ENCODE measurements around the gene CDC14B.

Gene CDC14B

DNA sequence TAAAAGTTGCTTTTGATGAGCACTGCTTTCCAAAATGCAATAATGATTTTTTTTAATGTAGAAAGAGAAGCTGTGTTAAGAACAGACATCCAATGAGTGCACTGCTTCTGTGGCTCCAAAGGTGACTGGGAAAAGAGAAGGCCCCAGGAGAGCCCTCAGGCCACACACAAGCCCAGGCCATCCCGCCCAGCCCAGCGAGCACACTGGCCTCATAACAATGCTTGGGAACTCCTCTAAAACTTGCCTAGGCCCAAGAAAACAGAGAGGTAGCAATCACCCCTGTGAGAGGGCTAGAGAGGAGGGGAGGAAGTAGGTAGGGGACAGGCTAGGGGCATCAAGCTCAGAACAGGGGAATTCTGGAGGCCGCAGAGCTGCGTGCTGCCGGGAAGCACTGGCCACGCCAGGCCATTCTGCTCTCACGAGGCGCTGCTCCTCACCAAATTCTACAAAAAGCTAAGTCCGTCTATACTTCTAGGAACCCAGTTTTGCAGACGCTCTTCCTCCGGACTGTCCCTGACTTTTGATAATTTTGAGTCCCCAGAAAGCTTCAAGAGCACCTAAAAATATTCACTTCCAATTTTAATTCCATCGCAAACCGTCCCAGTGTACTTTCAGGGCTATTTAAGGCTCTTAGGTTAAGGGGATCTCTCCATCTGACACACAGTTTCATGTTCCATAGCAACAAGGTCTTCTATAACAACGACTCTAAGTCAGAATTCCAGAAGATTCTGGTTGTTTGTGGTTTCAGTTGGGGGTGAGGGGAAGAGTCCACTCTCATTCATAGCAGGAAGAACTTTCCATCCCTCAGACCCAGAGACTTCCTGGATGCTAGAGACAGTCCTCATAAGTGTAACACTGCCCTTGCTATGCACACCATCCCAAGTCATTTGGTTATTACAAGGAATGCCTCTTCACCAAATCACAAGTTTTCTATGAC lies 118.7 kb downstream of the CDC14B start:
- no peak for DNase-seq

DNA sequence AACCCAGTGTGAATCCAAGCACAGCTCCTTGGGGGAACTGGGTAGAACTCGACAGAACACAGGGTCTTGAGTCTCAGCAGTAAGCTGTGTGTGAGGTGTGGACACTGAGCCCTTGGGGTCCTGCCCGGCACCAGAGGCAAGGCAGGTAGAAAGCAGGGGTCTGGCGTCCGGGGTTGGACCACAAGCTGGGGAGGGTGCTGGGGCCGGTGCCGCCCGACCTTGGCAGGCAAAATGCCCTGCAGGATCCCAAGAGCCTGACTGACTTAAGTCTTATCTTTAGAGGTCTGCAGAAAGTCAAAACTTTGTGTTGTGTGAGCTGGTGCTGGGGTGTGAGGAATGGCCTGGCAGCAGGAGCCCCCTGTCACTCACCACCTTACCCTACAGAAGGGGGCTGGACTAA lies 120.4 kb downstream of the CDC14B start:
- no peak for DNase-seq

DNA sequence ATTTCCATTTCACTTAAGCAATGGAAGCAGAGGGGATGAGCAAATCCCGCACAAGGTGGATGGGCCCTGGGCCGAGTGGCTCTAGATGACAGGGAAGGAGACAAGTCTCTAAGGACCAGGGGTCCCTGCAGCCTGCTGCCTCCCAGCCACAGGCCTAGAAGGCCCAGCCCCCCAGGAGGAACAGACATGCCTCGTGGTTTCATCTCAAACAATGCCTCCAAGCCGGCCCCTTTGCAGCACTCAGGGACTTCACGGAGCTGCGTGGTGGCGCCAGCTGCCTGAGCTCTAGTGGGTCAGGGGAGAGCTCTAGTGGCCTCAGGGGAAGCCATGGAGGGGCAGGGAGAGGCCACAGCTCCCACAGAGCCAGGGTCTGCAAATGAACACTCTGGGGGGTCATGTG lies 120.8 kb downstream of the CDC14B start:
- no peak for DNase-seq

DNA sequence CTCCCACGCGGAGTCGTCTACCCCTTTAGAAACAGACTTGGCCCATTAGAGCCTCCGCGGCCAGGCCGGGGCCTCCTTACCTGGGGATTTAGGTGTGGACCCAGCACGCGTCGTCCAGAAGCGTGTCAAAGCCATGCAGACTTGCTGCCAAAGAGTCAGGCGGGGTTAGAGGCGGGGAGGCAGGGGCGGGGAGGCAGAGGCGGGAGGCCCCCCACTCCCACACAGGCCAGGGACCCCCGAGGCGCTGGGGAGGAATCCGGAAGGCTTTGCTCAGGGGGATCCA lies 122.6 kb downstream of the CDC14B start:
- no peak for DNase-seq

DNA sequence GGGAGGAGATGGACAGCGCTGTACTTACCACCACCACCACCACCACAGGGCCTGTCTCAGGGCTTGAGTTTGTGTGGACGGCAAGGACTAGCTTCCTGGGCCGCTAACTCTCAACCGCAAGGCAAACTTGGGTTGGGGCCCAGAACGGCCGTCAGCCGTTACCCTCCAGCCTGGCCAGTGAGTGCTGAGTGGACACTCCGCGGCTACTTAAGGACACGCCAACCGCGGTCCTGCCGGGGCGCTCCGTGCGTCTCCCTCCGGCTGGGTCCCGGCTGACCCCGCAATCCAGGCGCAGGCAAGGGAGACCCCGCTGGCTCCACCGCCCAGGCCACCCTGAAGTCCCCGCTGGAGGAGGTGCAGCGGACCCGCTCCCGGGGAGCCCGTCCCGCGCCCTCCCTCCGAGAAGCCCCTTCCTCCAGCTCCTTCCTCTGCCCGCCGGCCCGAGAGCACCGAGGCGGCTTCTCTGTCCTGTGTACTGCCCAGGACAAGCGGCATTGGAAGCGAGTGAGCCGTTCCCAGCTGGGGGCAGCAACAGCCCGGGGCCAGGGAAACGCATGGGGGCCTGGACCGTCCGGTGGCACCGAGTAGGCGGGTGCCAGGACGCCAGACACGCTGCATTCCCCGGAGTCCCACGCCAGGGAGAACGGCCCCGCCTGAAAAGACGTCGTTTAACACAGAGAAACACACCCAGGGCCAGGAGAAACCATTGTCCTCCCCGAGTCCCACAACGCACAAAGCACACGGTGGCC lies 123.1 kb downstream of the CDC14B start:
- DNase-seq, result no peak

DNA sequence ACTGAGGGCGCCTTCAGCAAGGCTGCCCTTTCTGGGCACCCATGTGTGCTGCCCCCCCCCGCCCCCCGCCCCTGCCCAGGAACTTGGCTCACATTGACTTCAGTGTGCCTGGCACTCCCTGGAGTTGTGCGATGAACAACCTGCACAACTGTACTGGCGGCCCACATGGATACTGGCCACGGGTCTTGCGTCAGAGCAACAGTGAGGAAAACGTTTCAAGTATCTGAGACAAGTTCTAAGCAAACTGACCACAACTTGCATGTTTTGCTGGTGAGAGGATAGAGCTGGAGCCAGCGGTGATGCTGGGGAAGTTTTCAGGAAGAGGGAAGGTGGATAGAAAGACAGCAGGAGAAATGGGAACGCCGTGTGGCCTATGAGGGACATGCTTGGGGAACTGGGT lies 124.3 kb downstream of the CDC14B start:
- peak; percentile 79 for DNase-seq

DNA sequence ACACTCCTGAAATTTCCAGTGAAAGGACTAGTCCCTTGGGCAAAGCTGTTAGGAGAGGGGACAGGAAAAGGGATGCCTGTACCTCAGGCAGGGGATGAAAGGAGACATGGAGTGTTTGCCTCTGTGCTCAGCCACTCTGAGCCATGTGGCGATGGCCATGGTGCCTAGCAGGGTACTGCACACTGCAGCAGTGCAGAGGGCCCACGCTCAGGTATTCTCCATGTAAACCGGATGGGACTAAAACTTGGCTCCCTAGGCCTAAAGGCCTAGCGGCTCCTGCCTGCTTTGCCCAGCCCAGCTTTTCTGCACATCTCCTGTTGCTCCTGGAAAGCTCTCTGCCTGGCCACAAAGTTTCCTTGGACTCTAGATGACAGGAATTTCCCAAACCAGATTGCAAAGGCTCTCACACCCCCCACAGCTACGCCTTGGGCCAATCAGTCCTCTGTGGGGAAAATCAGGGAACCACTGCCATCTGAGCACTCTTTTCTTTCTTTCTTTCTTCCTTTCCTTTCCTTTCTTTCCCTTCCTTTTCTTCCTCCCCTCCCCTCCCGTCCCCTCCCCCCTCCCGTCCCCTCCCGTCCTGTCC lies 125.3 kb downstream of the CDC14B start:
- DNase-seq, result no peak

DNA sequence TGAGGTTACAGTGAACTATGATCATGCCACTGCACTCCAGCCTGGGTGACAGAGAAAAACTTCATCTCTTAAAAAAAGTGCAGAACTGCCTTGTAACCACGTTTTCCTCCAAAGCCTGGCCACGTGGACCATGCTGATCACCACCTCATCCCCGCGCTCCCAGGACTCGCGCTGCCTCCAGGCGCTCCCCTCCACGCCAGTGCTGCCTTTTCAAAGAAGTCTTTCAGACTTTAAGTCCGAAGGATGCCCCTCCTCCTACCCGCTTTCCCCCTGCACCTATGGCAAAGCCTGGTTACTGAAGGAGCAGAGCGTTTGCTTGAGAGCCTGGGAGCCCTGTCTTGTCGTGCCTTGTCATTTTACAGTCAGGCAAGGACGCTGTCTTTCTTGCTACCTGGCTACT lies 125.9 kb downstream of the CDC14B start:
- DNase-seq, result no peak

DNA sequence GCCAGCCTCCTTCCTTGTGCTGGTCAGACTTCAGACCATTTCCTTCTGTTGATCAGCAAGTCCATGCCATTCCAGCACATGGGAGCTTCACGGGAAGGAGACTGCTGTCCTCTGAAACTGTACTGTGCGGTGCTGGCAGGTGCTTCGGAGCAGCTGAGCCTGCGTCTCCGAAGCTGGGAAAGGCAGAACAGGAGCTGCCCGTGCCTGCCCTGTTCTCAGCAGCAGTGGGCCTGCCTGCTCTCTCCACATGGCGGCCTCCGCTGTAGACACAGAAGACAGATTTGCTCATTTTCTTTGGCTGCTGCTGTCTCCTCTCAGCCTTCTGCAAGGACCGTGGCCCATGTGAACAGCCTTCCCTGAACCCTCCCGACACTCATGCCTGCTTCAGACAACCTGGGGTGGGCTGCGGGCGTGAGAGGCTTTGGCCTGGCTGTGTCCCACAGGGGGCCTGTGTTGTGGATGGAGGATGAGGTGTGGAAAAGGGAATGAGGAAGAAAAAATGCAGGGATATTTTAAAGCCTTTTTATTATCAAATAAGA lies 126.6 kb downstream of the CDC14B start:
- DNase-seq, result no peak

DNA sequence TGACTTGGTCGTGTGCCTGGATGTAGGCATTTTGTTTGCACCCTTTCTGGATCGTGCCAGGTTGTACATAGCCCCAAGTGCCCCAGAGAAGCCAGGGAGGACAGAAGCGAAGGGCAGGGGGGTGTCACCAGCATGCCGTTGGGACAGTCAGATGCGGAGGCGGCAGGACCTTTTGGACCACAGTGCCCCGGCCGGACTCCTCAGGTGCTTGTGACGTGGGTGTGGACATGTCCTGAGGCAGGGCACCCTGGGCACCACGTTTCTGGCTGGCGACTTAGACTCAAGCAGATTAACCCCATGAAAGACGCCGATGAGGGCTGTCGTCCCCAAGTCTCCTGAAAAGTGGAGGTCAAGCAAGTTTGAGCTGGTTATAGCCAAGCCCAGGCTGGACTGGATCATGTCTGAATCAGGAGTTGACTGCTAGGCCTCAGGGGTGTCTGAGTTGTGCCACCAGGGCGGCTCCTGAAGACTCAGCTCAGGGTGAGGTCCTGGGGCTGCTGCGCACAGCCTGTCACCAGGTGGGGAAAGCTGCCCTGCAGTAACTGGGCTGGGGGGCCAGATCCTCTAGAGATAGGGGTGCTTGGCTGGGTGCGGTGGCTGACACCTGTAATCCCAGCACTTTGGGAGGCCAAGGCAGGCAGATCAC lies 127.6 kb downstream of the CDC14B start:
- no peak for DNase-seq

DNA sequence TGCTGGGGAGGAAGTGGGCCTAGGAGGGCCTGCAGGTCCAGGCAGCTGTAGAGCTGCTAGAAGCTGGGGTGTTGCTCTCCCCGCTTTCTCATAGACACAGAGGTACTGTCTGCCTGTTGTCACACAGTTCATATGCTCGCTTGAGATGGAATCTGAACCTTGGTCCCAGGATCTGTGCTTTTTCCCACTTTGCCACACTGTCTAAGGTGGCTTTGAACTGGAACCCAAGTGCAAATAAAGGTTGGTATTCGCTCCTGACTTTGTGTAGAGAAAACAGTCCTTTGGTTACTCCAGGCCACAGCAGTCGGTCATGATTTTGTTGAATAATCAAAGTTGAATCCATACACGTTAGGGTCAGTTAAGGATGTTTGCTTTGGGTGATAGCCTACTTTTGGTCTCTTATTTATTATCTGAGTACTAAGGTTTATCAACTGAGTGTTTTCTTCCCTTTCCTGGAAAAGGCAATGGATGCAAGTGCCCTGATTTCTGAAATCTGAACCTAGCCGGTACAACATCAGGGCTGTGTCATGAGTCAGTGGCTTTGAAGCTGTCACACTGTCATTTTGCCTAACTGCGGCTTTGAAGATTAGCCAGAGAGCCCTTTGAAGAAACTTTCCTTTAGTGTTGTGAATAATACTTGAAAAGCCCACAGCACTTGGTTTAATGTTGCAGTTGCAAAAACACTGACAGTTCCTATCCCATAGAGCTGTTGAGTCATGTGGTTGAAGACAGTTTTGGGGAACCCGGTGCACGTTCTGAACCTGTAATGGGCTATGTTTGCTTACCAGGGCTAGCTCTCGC lies 128.4 kb downstream of the CDC14B start:
- no peak for DNase-seq

DNA sequence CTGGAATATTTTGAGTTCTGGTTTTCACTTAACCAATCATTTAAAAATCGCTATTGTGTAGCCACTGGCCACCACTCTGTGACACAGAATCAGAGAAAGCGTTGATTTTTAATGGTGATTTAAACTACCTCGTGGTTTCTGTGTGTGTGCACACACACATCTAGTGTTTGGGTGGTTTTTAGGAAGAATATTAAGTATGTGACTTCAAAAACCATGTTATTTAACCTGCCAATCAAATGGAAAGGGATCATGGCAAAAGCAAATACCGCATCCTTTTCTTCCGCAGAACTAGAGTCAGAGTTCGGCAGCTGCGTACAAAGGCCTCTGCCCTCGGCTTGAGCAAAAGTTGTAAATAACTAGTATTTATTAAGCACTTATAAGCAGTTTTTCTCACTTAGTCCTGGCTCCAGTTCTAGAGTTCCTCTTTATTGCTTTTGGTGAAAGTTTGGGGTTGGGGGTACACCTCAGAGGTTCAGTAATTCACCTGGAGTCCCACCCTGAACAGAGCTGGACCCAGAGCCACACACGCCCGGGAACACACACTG lies 129.0 kb downstream of the CDC14B start:
- DNase-seq, result no peak

DNA sequence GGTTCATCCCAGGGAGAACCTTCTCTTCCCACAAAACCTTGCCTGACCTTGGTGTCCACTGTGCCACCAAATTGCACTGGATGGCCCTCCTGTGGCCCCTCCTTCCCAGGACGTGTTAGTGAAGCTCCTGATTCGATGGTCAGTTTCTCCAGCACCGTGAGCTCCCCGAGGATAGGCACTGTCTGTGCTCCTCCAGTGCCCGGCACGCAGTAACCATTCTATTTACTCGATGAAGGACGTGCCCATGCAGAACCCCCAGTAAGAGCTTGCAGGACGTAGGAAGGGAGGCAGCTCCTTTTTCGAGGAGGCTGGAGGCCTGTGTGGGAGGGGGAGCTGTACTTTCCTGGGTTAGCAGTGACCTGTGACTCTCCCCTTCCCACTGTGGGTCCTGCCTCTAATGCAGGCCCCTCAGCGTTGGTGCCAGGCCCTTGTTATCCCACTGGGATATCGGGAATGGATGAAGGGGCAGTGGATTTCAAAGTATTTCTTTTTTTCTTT lies 130.1 kb downstream of the CDC14B start:
- DNase-seq, result no peak

DNA sequence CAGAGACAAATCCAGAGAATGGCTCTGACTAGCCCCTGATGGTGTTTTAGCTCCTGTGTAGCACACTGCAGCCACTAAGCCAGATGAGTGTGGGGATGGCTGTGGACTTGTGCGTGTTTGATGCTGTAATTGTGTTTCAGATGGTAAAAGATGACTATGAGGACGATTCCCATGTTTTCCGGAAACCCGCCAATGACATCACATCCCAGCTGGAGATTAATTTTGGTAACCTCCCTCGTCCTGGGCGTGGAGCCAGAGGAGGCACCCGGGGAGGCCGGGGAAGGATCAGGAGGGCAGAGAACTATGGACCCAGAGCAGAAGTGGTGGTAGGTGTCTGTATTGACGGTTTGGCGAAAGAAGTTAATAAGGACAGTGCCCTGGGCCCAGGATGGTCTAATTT lies 131.7 kb downstream of the CDC14B start:
- no peak for DNase-seq

DNA sequence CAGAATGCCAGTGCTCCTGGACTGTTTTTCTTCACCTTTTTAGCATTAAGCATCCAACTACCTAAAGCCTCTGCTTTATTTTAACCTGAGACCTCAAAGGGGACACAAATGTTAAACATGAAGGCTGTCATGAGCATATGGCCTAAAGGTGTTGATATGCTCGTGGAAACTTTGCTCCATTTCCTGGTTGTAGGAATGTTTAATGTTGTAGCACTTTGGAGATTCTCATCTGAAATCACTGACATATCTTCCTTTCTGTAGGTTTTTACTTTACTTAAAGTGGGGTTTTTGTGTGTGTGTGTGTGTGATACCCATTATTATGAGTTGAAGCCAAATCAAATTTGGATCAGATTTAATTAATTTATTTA lies 132.6 kb downstream of the CDC14B start:
- DNase-seq, result no peak

DNA sequence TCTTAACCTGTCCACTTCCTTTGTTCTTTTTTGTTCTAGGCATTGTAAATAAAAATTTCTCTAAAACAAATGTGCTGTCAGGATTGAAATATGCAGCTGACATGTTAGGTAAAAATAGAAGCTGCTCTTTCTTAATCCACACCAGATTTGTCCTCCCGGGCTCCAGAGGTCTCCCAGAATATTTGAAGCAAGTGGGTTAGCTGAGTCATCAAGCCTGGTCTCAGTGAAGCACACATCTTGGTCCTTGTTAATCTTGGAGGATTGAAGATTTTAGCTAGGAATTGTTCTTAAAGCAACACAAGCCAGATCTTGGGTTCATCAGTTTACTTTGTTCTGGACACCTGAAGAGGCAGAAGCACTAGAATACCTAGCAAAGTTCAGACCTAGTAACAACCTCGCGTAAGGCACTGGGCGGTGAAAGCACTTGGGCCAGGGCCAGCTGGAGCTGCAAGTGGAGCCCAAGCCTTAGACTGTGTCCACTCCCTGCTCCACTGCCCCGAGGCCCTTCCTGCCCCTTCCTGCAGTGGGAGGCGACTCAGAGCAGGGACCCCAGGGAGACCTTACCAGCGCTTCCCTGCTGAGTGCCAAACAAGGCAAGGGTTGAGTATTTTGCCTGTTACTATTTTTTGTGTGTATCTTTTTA lies 133.1 kb downstream of the CDC14B start:
- DNase-seq, result peak; percentile 63

DNA sequence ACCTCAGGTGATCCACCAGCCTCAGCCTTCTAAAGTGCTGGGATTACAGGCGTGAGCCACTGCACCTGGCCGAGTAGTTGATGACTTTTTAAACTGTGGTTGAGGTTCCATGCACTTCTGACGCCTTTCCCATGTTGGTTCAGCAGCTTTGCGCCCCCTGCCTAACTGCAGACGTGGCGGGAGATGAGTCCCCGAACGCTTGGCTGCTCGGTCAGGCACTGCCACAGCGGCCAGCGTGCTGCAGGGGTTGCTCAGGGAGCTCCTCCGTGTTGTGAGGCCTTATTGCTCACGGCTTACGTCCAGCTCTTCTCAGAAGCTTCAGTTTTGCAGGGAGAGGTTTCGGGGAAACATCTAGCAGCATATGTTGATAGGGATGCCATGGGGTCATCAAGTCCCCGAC lies 134.4 kb downstream of the CDC14B start:
- no peak for DNase-seq

DNA sequence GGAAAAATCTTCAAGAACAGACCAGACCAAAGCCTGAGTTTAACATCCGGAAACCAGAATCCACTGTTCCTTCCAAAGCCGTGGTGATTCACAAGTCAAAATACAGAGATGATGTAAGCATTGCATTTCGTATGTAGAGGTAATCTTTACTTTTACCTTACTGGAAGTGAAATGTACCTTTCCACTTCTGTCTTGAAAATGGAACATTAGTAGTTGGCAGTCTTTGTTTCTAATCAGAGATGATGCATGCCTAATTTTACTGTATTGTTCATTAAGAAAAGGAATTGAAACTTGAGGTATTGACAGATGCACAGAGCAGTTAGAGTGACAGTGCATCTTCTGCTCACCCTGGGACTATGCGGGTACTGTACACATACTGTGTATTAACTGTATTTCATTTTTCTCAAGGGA lies 135.1 kb downstream of the CDC14B start:
- no peak for DNase-seq

DNA sequence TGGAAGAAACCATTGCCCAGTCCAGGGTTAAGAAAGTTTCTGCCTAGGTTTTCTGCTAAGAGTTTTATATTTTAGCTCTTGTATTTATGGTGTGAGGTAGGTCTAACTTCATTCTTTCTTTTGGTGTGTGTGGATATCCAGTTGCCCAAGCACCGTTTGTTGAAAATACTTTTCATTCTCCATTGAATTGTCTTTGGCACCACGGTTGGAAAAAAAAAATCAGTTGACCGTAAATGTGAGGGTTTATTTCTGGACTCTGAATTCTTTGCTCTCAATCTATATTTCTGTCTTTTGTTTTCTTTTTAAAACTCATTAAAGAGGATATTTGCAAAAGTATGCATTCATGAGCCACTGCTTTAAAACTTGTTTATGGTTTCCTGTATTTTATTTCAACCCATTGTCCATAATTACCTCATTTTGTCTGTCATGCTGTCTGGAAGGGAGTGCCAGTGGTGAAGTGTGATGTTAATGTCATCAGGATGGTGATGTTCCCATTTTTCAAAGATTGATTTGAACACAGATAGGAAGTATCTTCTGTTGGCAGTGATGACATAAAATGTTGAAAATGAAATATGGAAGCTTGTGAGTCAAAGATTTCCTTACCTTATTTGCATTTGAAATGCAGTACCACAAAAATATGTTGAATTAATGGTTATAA lies 135.8 kb downstream of the CDC14B start:
- DNase-seq, result no peak

DNA sequence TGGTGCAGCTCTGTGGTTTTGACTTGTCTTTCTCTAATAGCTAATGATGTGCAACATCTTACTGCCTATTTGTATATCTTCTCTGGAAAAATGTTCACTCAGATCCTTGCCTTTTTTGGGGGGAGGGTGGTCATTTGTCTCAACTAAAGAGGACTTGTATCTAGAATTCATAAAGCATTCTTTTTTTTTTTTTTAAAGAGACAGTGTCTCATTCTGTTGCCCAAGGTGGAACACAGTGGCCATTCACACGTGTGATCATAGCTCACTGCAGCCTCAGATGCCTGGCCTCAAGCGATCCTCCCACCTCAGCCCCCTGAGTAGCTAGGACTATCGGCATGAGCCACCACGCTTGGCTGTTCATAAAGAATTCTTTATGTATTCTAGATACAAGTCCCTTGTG lies 136.4 kb downstream of the CDC14B start:
- DNase-seq, result no peak

DNA sequence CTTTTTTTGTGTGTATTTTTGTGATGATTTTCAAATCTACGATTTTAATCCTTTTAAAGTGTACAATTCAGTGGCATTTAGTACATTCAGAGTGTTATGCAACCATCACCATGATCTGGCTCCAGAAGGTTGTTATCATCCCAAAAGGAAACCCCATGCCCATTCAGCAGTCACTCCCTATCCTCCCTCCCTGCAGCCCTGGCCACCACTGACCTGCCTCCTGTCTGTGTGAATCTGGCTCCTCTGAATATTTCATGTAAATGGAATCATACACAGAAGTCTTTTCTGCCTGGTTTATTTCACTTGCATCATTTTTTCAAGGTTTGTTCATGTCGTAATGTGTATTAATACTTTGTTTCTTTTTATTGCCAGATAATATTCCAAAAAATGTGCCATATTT lies 137.2 kb downstream of the CDC14B start:
- DNase-seq, result peak; percentile 20

All from NCI-H226 (cell line).